T-cell (primary cell): ENCODE measurements around the gene TCF12. TPM values are rescaled to one million over a fixed set of nuclear protein-coding genes. Genes with fewer than 3 reads are reported as not detected.

ENCODE experiments used
- ATAC-seq, 4 experiments: fragments of 200-7000 bp in 3 of 4; fragments of 150-1000 bp in 1 of 4; cut with Tn5 transposase; replicated peaks in 1 of 4; 1 replicate in 3 of 4; 2 replicates in 1 of 4; pipeline ENCODE4 v1.10.0; 2021; ENCODE audit warnings: moderate library complexity in 3 of 4, mild to moderate bottlenecking in 2 of 4, moderate number of reproducible peaks in 1 of 4
- CTCF ChIA-PET, 2 donors: fragments of 300-600 bp; sonication (Branson Sonifier 250); formaldehyde crosslinking; loops; one replicate each; lab custom pipeline; 2022; ENCODE audit warnings: antibody characterized with exemption in 2 of 2; lab: Charles Lee
- POLR2A ChIA-PET, 2 donors: fragments of 300-600 bp; sonication (Branson Sonifier 250); formaldehyde crosslinking; loops; one replicate each; lab custom pipeline; 2022; ENCODE audit warnings: antibody characterized with exemption in 2 of 2; lab: Charles Lee
- DNase-seq, 35 experiments: peaks; one replicate each; pipeline versions ENCODE4 v3.0.0 to v3.0.0-alpha.2; 2013 to 2023
- H3K27ac ChIP-seq: one replicate; pipeline ENCODE4 v1.5.1; 2013; ENCODE audit warnings: low read length
- H3K27me3 ChIP-seq, 2 experiments: replicated peaks in 1 of 2; 1 replicate in 1 of 2; 2 replicates in 1 of 2; pipeline versions ENCODE4 v1.6.1 to v1.7.0; 2013; ENCODE audit warnings: low read length in 1 of 2, mixed read lengths in 1 of 2; ENCODE audit not compliant: control insufficient read depth in 2 of 2, insufficient read depth in 2 of 2; ENCODE audit errors: extremely low read depth in 1 of 2
- H3K36me3 ChIP-seq, 2 donors: 1 replicate in 1 of 2; 2 replicates in 1 of 2; pipeline versions ENCODE4 v1.6.1 to v1.7.0; 2013; ENCODE audit warnings: low read length in 1 of 2; ENCODE audit not compliant: control insufficient read depth in 2 of 2, insufficient read depth in 1 of 2; ENCODE audit errors: extremely low read depth in 1 of 2
- H3K4me1 ChIP-seq, 2 experiments: 1 replicate in 1 of 2; 2 replicates in 1 of 2; pipeline versions ENCODE4 v1.6.1 to v1.7.0; 2013; ENCODE audit warnings: low read length in 2 of 2, mixed read lengths in 1 of 2; ENCODE audit not compliant: insufficient read depth in 2 of 2, control insufficient read depth in 1 of 2; ENCODE audit errors: extremely low read depth in 1 of 2
- H3K4me3 ChIP-seq, 2 donors: 1 replicate in 1 of 2; 2 replicates in 1 of 2; pipeline versions ENCODE4 v1.5.1 to v1.7.0; 2013; ENCODE audit warnings: mild to moderate bottlenecking in 2 of 2, low read length in 1 of 2, moderate library complexity in 1 of 2; ENCODE audit not compliant: control insufficient read depth in 1 of 2; ENCODE audit errors: extremely low read depth in 1 of 2
- H3K9me3 ChIP-seq: 2 replicates; pipeline ENCODE4 v1.7.0; 2013
- H3K27ac Mint-ChIP-seq, 2 donors: one replicate each; pipeline ENCODE4 v1.8.0; 2020 to 2021; ENCODE audit warnings: mild to moderate bottlenecking in 2 of 2, mixed read lengths in 2 of 2
- H3K27me3 Mint-ChIP-seq, 2 donors: one replicate each; pipeline ENCODE4 v1.8.0; 2021 to 2022; ENCODE audit warnings: mixed read lengths in 2 of 2
- H3K36me3 Mint-ChIP-seq: one replicate; pipeline ENCODE4 v1.8.0; 2021; ENCODE audit warnings: mixed read lengths
- H3K4me1 Mint-ChIP-seq, 3 donors: one replicate each; pipeline ENCODE4 v1.8.0; 2020 to 2022; ENCODE audit warnings: mixed read lengths in 3 of 3, mild to moderate bottlenecking in 1 of 3
- H3K4me3 Mint-ChIP-seq, 3 donors: one replicate each; pipeline ENCODE4 v1.8.0; 2020 to 2022; ENCODE audit warnings: mild to moderate bottlenecking in 3 of 3, mixed read lengths in 3 of 3, moderate library complexity in 3 of 3
- H3K9me3 Mint-ChIP-seq, 3 donors: one replicate each; pipeline ENCODE4 v1.8.0; 2020 to 2022; ENCODE audit warnings: mixed read lengths in 3 of 3
- WGBS: methylation state at CpG from one replicate; pipeline ENCODE4 v1.1.5; 2013; ENCODE audit warnings: missing lambda C conversion rate; ENCODE audit not compliant: insufficient coverage; 5-methylcytosine and 5-hydroxymethylcytosine counted together
- total RNA-seq, 35 experiments: library from RNA in 6 of 35; stranded (reverse) in 6 of 35; fragments of 120-200 nt in 1 of 35; gene quantifications; one replicate each; pipeline versions ENCODE4 v1.2.1 to v1.2.4 and lab custom pipeline; 2013 to 2026

The TCF12 gene
- total RNA-seq, 5 donors from 2014 or later (not counting 1 experiment from before 2014, with no cell fraction given), result 68.0 to 94.3 (median 83.0) TPM

GRCh38 chr15:57201578-57201977 lies 283.1 kb downstream of the TCF12 start:
- no peaks in the 10 kb centered on the region for H3K36me3 ChIP-seq
- DNase-seq (no peak), ATAC-seq (no peak)
- no CpG with 5 or more reads among the region's 2 CpGs for WGBS
- H3K27ac ChIP-seq, result no peak overlapping the region
- ChIA-PET CTCF (no interaction called here), POLR2A (no interaction called here)
- H3K4me1 ChIP-seq, result no peaks in the 10 kb centered on the region
- Mint-ChIP-seq H3K36me3 (peaks cover 25% of the 10 kb centered on the region), H3K9me3 (no peaks in the 10 kb centered on the region), H3K4me1 (peaks cover 9 to 13% (median 9%) of the 10 kb centered on the region in 3 donors), H3K27ac (no peak overlapping the region), H3K4me3 (no peak overlapping the region), H3K27me3 (no peaks in the 10 kb centered on the region)
- H3K27me3 ChIP-seq, result no peaks in the 10 kb centered on the region
- no peaks in the 10 kb centered on the region for H3K9me3 ChIP-seq
- H3K4me3 ChIP-seq, result no peak overlapping the region

- Histone ChIP-seq H3K27ac (no peak overlapping the region), H3K4me3 (no peak overlapping the region), H3K36me3 (no peaks in the 10 kb centered on the region), H3K27me3 (no peaks in the 10 kb centered on the region), H3K9me3 (no peaks in the 10 kb centered on the region), H3K4me1 (no peaks in the 10 kb centered on the region)
- no peak overlapping the region for H3K27ac Mint-ChIP-seq
- ATAC-seq (no peak), DNase-seq (no peak)
- no peaks in the 10 kb centered on the region for H3K9me3 Mint-ChIP-seq
- H3K27me3 Mint-ChIP-seq, result no peaks in the 10 kb centered on the region
- no peak overlapping the region for H3K4me3 Mint-ChIP-seq
- peaks cover 9 to 10% (median 9%) of the 10 kb centered on the region in 3 donors for H3K4me1 Mint-ChIP-seq
- POLR2A ChIA-PET, result no interaction called here
- CTCF ChIA-PET, result no interaction called here
- H3K36me3 Mint-ChIP-seq, result peaks cover 12% of the 10 kb centered on the region
- 80% methylated on average over 1 of the region's 2 CpGs for WGBS
Measured at GRCh38 chr15:57203906-57204305, 285.5 kb downstream of the TCF12 start.

GRCh38 chr15:57205027-57205855 lies 286.8 kb downstream of the TCF12 start:
- Mint-ChIP-seq H3K36me3 (peaks cover 16% of the 10 kb centered on the region), H3K4me1 (peaks cover 14 to 19% (median 15%) of the 10 kb centered on the region in 3 donors), H3K4me3 (no peak overlapping the region), H3K27ac (no peak overlapping the region), H3K27me3 (no peaks in the 10 kb centered on the region), H3K9me3 (no peaks in the 10 kb centered on the region)
- WGBS, result 90% methylated on average over 2 of the region's 11 CpGs
- Histone ChIP-seq H3K27ac (no peak overlapping the region), H3K9me3 (no peaks in the 10 kb centered on the region), H3K27me3 (no peaks in the 10 kb centered on the region), H3K4me1 (no peaks in the 10 kb centered on the region), H3K36me3 (no peaks in the 10 kb centered on the region), H3K4me3 (no peak overlapping the region)
- POLR2A ChIA-PET, result no interaction called here
- no peak for ATAC-seq
- CTCF ChIA-PET, result no interaction called here
- DNase-seq, result no peak

- no CpG with 5 or more reads among the region's 3 CpGs for WGBS
- H3K36me3 Mint-ChIP-seq, result peaks cover 16% of the 10 kb centered on the region
- H3K4me3 Mint-ChIP-seq, result no peak overlapping the region
- no peak for DNase-seq
- no peak overlapping the region for H3K27ac Mint-ChIP-seq
- H3K4me1 Mint-ChIP-seq, result peaks cover 12 to 17% (median 14%) of the 10 kb centered on the region in 3 donors
- H3K36me3 ChIP-seq, result no peaks in the 10 kb centered on the region
- ChIA-PET CTCF (no interaction called here), POLR2A (no interaction called here)
- H3K4me1 ChIP-seq, result no peaks in the 10 kb centered on the region
- ATAC-seq, result no peak
- no peaks in the 10 kb centered on the region for H3K27me3 ChIP-seq
- no peak overlapping the region for H3K27ac ChIP-seq
- no peaks in the 10 kb centered on the region for H3K27me3 Mint-ChIP-seq
- no peaks in the 10 kb centered on the region for H3K9me3 Mint-ChIP-seq
- no peak overlapping the region for H3K4me3 ChIP-seq
- no peaks in the 10 kb centered on the region for H3K9me3 ChIP-seq
Measured at GRCh38 chr15:57205996-57206395, 287.6 kb downstream of the TCF12 start.

- CTCF ChIA-PET, result interaction anchor here (0.9 to 1.6 kb wide), 7 partner anchors 8 to 723 kb away, joined by 3 to 7 read pairs (median 3); no protein-coding TSS in a partner anchor
Measured at GRCh38 chr15:57213862-57214261, 295.4 kb downstream of the TCF12 start.

GRCh38 chr15:57215326-57215725 lies 296.9 kb downstream of the TCF12 start:
- Mint-ChIP-seq H3K27ac (no peak overlapping the region), H3K27me3 (no peaks in the 10 kb centered on the region), H3K4me1 (peaks cover 20 to 42% (median 21%) of the 10 kb centered on the region in 3 donors), H3K9me3 (no peaks in the 10 kb centered on the region), H3K36me3 (no peaks in the 10 kb centered on the region), H3K4me3 (no peak overlapping the region)
- CTCF ChIA-PET, result interaction anchor here in 1 of 2 donors (0.7 kb wide), 1 partner anchor 725 kb away, joined by 3 read pairs; no protein-coding TSS in a partner anchor
- Histone ChIP-seq H3K4me3 (no peak overlapping the region), H3K27ac (no peak overlapping the region), H3K36me3 (no peaks in the 10 kb centered on the region), H3K27me3 (no peaks in the 10 kb centered on the region), H3K4me1 (peaks cover 0 to 10% of the 10 kb centered on the region in 2 experiments), H3K9me3 (no peaks in the 10 kb centered on the region)
- ATAC-seq (no peak), DNase-seq (no peak)
- POLR2A ChIA-PET, result interaction anchor here in 1 of 2 donors (0.5 kb wide), 1 partner anchor 182 kb away, joined by 3 read pairs; no protein-coding TSS in a partner anchor
- 100% methylated on average over 1 of the region's 3 CpGs for WGBS

More at GRCh38 chr15:57213862-57214261, 295.4 kb downstream of the TCF12 start:
- H3K4me3 Mint-ChIP-seq, result no peak overlapping the region
- POLR2A ChIA-PET, result no interaction called here
- DNase-seq, result peak in 1 of 35 experiments; percentile 38
- 100% methylated on average over 1 of the region's 4 CpGs for WGBS
- peak in 1 of 4 experiments; percentile 42 for ATAC-seq
- peaks cover 0 to 9% of the 10 kb centered on the region in 2 experiments for H3K4me1 ChIP-seq
- H3K27ac Mint-ChIP-seq, result no peak overlapping the region
- H3K27me3 Mint-ChIP-seq, result no peaks in the 10 kb centered on the region
- peaks cover 18 to 40% (median 21%) of the 10 kb centered on the region in 3 donors for H3K4me1 Mint-ChIP-seq
- no peak overlapping the region for H3K27ac ChIP-seq
- no peaks in the 10 kb centered on the region for H3K36me3 ChIP-seq
- peaks cover 5% of the 10 kb centered on the region for H3K36me3 Mint-ChIP-seq
- no peaks in the 10 kb centered on the region for H3K27me3 ChIP-seq
- no peaks in the 10 kb centered on the region for H3K9me3 Mint-ChIP-seq
- H3K4me3 ChIP-seq, result no peak overlapping the region
- no peaks in the 10 kb centered on the region for H3K9me3 ChIP-seq
